Osteoblast (primary cell): ENCODE data around the gene CLIP4. TPM values are rescaled to one million over a fixed set of nuclear protein-coding genes. Genes with fewer than 3 reads are reported as not detected.
"Not testable (repeated sequence)": the region's sequence is repeated elsewhere in the genome, so short reads cannot be mapped to it uniquely, and the experiment has no call there.

Source experiments
- DNase-seq: peaks from one replicate; pipeline ENCODE4 v3.0.0; 2011; ENCODE audit warnings: low spot score, mixed read lengths; ENCODE audit not compliant: insufficient read length; ENCODE audit errors: missing footprints
- H2AFZ ChIP-seq: 2 replicates; pipeline ENCODE4 v1.6.0; 2011; ENCODE audit warnings: mild to moderate bottlenecking, low read length
- H3K27ac ChIP-seq: 2 replicates; pipeline ENCODE4 v1.5.1; 2011; ENCODE audit warnings: mild to moderate bottlenecking, low read depth, low read length, moderate library complexity
- H3K27me3 ChIP-seq: 2 replicates; pipeline ENCODE4 v1.6.0; 2012; ENCODE audit warnings: mild to moderate bottlenecking, control low read depth, inconsistent platforms, low read length, moderate library complexity; ENCODE audit not compliant: insufficient read depth
- H3K36me3 ChIP-seq: 2 replicates; pipeline ENCODE4 v1.5.1; 2011; ENCODE audit warnings: mild to moderate bottlenecking, low read length, control low read depth, moderate library complexity; ENCODE audit not compliant: insufficient read depth
- H3K4me1 ChIP-seq: 2 replicates; pipeline ENCODE4 v1.5.1; 2011; ENCODE audit warnings: mild to moderate bottlenecking, low read length, control low read depth, moderate library complexity; ENCODE audit not compliant: insufficient read depth
- H3K4me2 ChIP-seq: 2 replicates; pipeline ENCODE4 v1.6.0; 2011; ENCODE audit warnings: mild to moderate bottlenecking, low read length; ENCODE audit not compliant: insufficient read depth
- H3K4me3 ChIP-seq: fragments of 200-600 bp; sonication (generic); 3 replicates; pipeline ENCODE4 v1.5.1; 2012; ENCODE audit warnings: mild to moderate bottlenecking, low read length, inconsistent platforms; ENCODE audit not compliant: insufficient read depth
- H3K79me2 ChIP-seq: 2 replicates; pipeline ENCODE4 v1.6.0; 2012; ENCODE audit warnings: mild to moderate bottlenecking, low read length, control low read depth, inconsistent platforms; ENCODE audit not compliant: insufficient read depth
- H3K9me3 ChIP-seq: 2 replicates; pipeline ENCODE4 v1.5.1; 2011; ENCODE audit warnings: low read depth, low read length, control low read depth
- H4K20me1 ChIP-seq: 2 replicates; pipeline ENCODE4 v1.6.0; 2012; ENCODE audit warnings: mild to moderate bottlenecking, low read length, control low read depth; ENCODE audit not compliant: insufficient read depth
- CTCF ChIP-seq: IDR thresholded peaks from 2 replicates; pipeline ENCODE4 v1.5.1; 2011; ENCODE audit warnings: mild to moderate bottlenecking, low read depth, low read length, moderate library complexity; ENCODE audit errors: extremely low read depth
- total RNA-seq: library from RNA; depleted of rRNA; stranded (reverse); fragments of >200 nt; gene quantifications from 2 replicates; pipeline ENCODE4 v1.2.3, GENCODE V29; 2012

The CLIP4 gene
- total RNA-seq, 1 donor: 124 TPM

- Histone ChIP-seq H3K36me3 (no peaks in the 10 kb centered on the region), H3K4me1 (peaks cover 11% of the 10 kb centered on the region), H3K27ac (no peak overlapping the region), H3K4me2 (no peak overlapping the region), H2AFZ (peak overlapping the region; percentile 43), H4K20me1 (no peaks in the 10 kb centered on the region), H3K79me2 (no peaks in the 10 kb centered on the region), H3K27me3 (no peaks in the 10 kb centered on the region), H3K9me3 (no peaks in the 10 kb centered on the region), H3K4me3 (no peak overlapping the region)
- no peak for DNase-seq
- no peak for TF ChIP-seq CTCF
These were observed 9.8 kb upstream of the CLIP4 start for GRCh38 chr2:29105375-29105774.

GRCh38 chr2:29106256-29106655, 9.0 kb upstream of the CLIP4 start:
- H3K27me3 ChIP-seq: no peaks in the 10 kb centered on the region
- H3K36me3 ChIP-seq: no peaks in the 10 kb centered on the region
- H4K20me1 ChIP-seq: no peaks in the 10 kb centered on the region
- no peak overlapping the region for H3K4me2 ChIP-seq
- H2AFZ ChIP-seq: no peak overlapping the region
- peaks cover 16% of the 10 kb centered on the region for H3K4me1 ChIP-seq
- no peaks in the 10 kb centered on the region for H3K79me2 ChIP-seq
- TF ChIP-seq CTCF: no peak
- no peak for DNase-seq
- no peak overlapping the region for H3K27ac ChIP-seq
- H3K4me3 ChIP-seq: no peak overlapping the region
- H3K9me3 ChIP-seq: no peaks in the 10 kb centered on the region

- Histone ChIP-seq H3K4me1 (peaks cover 18% of the 10 kb centered on the region), H4K20me1 (no peaks in the 10 kb centered on the region), H3K4me3 (no peak overlapping the region), H3K27me3 (no peaks in the 10 kb centered on the region), H3K36me3 (no peaks in the 10 kb centered on the region), H3K27ac (no peak overlapping the region), H2AFZ (no peak overlapping the region), H3K9me3 (no peaks in the 10 kb centered on the region), H3K4me2 (no peak overlapping the region), H3K79me2 (no peaks in the 10 kb centered on the region)
- DNase-seq: no peak
- TF ChIP-seq CTCF: no peak
These were observed 8.2 kb upstream of the CLIP4 start for GRCh38 chr2:29106980-29107388.

GRCh38 chr2:29107547-29107946, 7.7 kb upstream of the CLIP4 start:
- H3K4me2 ChIP-seq, H3K79me2 ChIP-seq, H4K20me1 ChIP-seq, H3K4me3 ChIP-seq, H3K36me3 ChIP-seq, H3K9me3 ChIP-seq, H3K27me3 ChIP-seq, H2AFZ ChIP-seq, DNase-seq: not testable (repeated sequence)
- Histone ChIP-seq H3K4me1 (peaks cover 18% of the 10 kb centered on the region), H3K27ac (peak overlapping the region; percentile 29)

- Histone ChIP-seq H2AFZ (no peak overlapping the region), H3K4me1 (peaks cover 25% of the 10 kb centered on the region), H3K36me3 (no peaks in the 10 kb centered on the region), H3K27me3 (no peaks in the 10 kb centered on the region), H3K79me2 (no peaks in the 10 kb centered on the region), H3K4me3 (no peak overlapping the region), H3K27ac (peak overlapping the region; percentile 74), H3K9me3 (no peaks in the 10 kb centered on the region), H4K20me1 (no peaks in the 10 kb centered on the region), H3K4me2 (peak overlapping the region; percentile 47)
- peak; percentile 90 for DNase-seq
- no peak for TF ChIP-seq CTCF
These were observed 7.0 kb upstream of the CLIP4 start for GRCh38 chr2:29108225-29108624.
